ENCODE results near the gene IL17C. TPM values are rescaled to one million over a fixed set of nuclear protein-coding genes. Genes with fewer than 3 reads are reported as not detected.

IL17C gene
- total RNA-seq, 1 experiment from 2014 or later, result 0.28 TPM

- ChIA-PET CTCF (no interaction called here), POLR2A (ENCODE audit: low non-redundant PET) (no interaction called here)
- H3K4me3 ChIP-seq (ENCODE audit: low read depth, low read length, poor library complexity, severe bottlenecking), result no peak overlapping the region
- H3K4me1 ChIP-seq (ENCODE audit: insufficient read depth, low read length, poor library complexity, severe bottlenecking), result peaks cover 17% of the 10 kb centered on the region
- H3K27me3 ChIP-seq (replicated peaks; ENCODE audit: insufficient read depth, low read depth, low read length, poor library complexity), result no peaks in the 10 kb centered on the region
- intact Hi-C loops (cut with micrococcal nuclease; ENCODE audit: unreplicated experiment), result no loop called here
- H3K36me3 ChIP-seq (ENCODE audit: insufficient read depth, low read length, poor library complexity, severe bottlenecking), result peaks cover 41% of the 10 kb centered on the region
- no peaks in the 10 kb centered on the region for H3K9me3 ChIP-seq (ENCODE audit: low read depth, low read length, poor library complexity, severe bottlenecking)
- H3K27ac ChIP-seq (ENCODE audit: low read depth, low read length, poor library complexity, severe bottlenecking), result no peak overlapping the region
- no TSS peak for BruUV-seq (replicated peaks)
- TF ChIP-seq EZH2 (IDR thresholded peaks at IDR 0.05; ENCODE audit: borderline replicate concordance, low read depth, low read length, poor library complexity, severe bottlenecking) (no peak), CTCF (conservative IDR thresholded peaks at IDR 0.05; ENCODE audit: low read depth, low read length) (no peak)
- DNase-seq (ENCODE audit: low spot score), result no peak
Observed at GRCh38 chr16:88652762-88653063, 14.3 kb downstream of the IL17C start.

GRCh38 chr16:88653101-88653500 is 14.7 kb downstream of the IL17C start:
- DNase-seq (ENCODE audit: low spot score), result no peak
- TF ChIP-seq CTCF (conservative IDR thresholded peaks at IDR 0.05; ENCODE audit: low read depth, low read length), result no peak
- no peak for TF ChIP-seq EZH2 (IDR thresholded peaks at IDR 0.05; ENCODE audit: borderline replicate concordance, low read depth, low read length, poor library complexity, severe bottlenecking)
- CTCF ChIA-PET, result no interaction called here

GRCh38 chr16:88653596-88654362 is 15.4 kb downstream of the IL17C start:
- Histone ChIP-seq H3K36me3 (ENCODE audit: insufficient read depth, low read length, poor library complexity, severe bottlenecking) (peaks cover 49% of the 10 kb centered on the region), H3K9me3 (ENCODE audit: low read depth, low read length, poor library complexity, severe bottlenecking) (no peaks in the 10 kb centered on the region), H3K27ac (ENCODE audit: low read depth, low read length, poor library complexity, severe bottlenecking) (no peak overlapping the region), H3K4me1 (ENCODE audit: insufficient read depth, low read length, poor library complexity, severe bottlenecking) (peaks cover 17% of the 10 kb centered on the region), H3K4me3 (ENCODE audit: low read depth, low read length, poor library complexity, severe bottlenecking) (no peak overlapping the region), H3K27me3 (replicated peaks; ENCODE audit: insufficient read depth, low read depth, low read length, poor library complexity) (no peaks in the 10 kb centered on the region)
- ChIA-PET POLR2A (ENCODE audit: low non-redundant PET) (no interaction called here), CTCF (no interaction called here)
- intact Hi-C loops (cut with micrococcal nuclease; ENCODE audit: unreplicated experiment), result no loop called here
- DNase-seq (ENCODE audit: low spot score), result no peak
- TF ChIP-seq CTCF (conservative IDR thresholded peaks at IDR 0.05; ENCODE audit: low read depth, low read length) (no peak), EZH2 (IDR thresholded peaks at IDR 0.05; ENCODE audit: borderline replicate concordance, low read depth, low read length, poor library complexity, severe bottlenecking) (no peak)
- BruUV-seq (replicated peaks), result no TSS peak

More at GRCh38 chr16:88653101-88653500, 14.7 kb downstream of the IL17C start:
- Histone ChIP-seq H3K27me3 (replicated peaks; ENCODE audit: insufficient read depth, low read depth, low read length, poor library complexity) (no peaks in the 10 kb centered on the region), H3K27ac (ENCODE audit: low read depth, low read length, poor library complexity, severe bottlenecking) (no peak overlapping the region), H3K4me3 (ENCODE audit: low read depth, low read length, poor library complexity, severe bottlenecking) (no peak overlapping the region), H3K36me3 (ENCODE audit: insufficient read depth, low read length, poor library complexity, severe bottlenecking) (peaks cover 45% of the 10 kb centered on the region), H3K4me1 (ENCODE audit: insufficient read depth, low read length, poor library complexity, severe bottlenecking) (peaks cover 17% of the 10 kb centered on the region), H3K9me3 (ENCODE audit: low read depth, low read length, poor library complexity, severe bottlenecking) (no peaks in the 10 kb centered on the region)
- POLR2A ChIA-PET (ENCODE audit: low non-redundant PET), result no interaction called here
- intact Hi-C loops (cut with micrococcal nuclease; ENCODE audit: unreplicated experiment), result no loop called here
- no TSS peak for BruUV-seq (replicated peaks)

Data from A673 (cell line).